Stimulated activated CD4-positive, alpha-beta T cell treated with anti-CD3 and anti-CD28 coated beads, TNF-alpha, amount 100 ng/mL, for 4 hours (primary cell): ENCODE results near the gene FANCE.

Experiments used
- DNase-seq, 3 experiments: peaks; one replicate each; pipeline ENCODE4 v3.0.0-alpha.2; 2020; ENCODE audit warnings: low read depth in 3 of 3

Gene FANCE

DNA sequence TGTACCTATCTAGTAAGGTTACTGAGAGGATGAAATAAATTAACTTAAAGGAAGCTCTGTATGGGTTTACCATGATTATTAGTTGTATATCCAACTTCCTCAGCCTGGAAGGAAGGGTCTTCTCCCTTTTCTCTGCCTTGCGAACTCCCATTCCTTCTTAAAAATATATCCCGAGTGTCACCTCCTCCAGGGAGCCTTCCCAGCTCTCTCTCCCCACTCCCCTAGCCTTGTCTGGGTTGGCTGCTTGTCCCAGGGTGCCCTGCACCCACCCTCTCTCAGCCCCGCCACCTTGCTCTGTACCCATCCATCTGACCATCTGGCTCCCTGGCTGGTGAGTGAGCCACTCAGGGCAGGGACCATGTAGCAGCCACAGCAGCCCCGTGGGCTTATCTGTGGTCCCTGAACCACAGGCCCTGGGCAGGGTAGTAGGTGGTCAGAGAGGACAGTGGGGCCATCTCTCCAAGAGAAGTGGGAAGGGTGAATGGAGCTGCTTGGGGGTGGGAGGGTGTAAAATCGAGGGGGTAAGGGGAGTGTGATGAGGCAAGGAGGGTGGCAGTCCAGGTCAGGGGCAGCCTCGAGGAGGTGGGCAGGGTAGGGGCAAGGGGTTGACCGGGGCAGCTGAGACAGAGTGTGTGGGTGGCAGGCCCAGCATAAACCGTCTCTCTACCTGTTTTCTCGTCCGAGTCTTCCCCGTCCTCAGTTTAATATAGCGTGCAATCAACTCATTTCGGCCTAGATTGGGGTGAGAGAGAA lies 31.9 kb downstream of the FANCE start:
- DNase-seq: no peak

DNA sequence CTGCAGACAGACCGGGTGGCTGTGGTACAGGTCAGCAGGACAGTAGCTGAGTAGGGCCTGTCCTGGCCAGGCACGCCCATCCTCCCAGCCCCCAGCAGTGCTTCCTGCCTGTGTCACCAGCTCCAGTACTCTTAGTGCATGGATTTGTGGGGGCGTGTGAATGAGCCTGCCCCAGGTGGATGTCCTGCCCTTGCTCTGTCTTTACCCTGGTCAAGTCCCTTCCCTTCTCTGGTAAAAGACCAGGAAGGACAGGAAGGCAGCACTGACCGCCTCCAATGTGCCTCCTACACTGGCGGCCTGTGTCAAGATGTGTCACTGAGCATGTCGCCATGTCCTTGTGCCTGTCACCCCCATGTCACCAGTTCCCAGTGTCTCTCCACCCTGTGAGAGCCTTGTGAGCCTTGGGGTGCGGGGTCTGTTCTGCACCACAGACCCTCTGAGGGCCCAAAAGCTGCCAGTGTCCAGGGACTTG lies 32.8 kb downstream of the FANCE start:
- no peak for DNase-seq

GRCh38 chr6:35485402-35485877 lies 33.3 kb downstream of the FANCE start:
- DNase-seq: no peak

DNA sequence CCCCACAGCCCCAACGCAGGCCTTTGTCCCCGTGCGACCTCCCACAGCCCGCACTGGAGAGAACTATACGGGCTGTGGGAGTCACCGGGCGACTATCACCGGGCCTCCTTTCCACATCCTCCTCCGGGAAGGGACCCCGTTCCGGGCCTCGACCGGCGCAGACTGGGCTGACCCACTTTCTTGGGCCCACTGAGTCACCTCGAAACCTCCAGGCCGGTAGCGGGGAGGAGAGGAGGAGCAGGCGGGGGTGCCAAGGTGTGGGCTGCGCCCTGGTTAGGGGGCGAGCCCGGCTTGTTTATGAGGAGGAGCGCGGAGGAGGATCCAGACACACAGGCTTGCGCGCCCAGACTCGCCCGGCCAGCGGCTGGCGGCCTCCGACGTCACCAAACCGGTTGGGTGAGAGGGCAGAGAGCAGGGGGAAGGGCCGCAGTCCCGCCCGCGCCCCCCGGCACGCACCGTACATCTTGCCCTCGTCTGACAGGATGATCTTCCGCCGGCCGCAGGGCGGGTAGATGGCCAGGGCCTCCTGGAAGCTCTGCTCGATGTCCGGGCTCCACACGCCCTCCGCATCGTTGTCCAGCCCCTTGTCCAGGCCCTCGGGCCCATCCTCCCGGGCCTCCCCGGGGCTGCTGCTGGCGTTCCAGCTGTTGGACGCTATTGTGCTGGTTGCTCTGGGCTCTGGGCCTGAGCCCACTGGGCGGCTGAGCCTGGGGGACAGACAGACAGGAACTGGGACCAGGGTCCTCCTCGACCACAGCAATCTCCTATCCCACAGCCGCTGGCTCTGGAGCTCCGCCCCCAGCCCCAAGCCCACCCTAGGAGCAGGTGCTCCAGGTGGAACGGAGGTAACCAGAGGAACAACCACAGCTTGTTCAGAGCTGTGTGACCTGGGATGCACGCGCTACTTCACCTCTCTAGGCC lies 34.1 kb downstream of the FANCE start:
- DNase-seq: no peak

GRCh38 chr6:35487658-35488516 lies 35.7 kb downstream of the FANCE start:
- no peak for DNase-seq

- DNase-seq: no peak
These were observed 36.4 kb downstream of the FANCE start for GRCh38 chr6:35488517-35488862.

- DNase-seq: no peak
These were observed 36.9 kb downstream of the FANCE start for GRCh38 chr6:35489066-35489465.

DNA sequence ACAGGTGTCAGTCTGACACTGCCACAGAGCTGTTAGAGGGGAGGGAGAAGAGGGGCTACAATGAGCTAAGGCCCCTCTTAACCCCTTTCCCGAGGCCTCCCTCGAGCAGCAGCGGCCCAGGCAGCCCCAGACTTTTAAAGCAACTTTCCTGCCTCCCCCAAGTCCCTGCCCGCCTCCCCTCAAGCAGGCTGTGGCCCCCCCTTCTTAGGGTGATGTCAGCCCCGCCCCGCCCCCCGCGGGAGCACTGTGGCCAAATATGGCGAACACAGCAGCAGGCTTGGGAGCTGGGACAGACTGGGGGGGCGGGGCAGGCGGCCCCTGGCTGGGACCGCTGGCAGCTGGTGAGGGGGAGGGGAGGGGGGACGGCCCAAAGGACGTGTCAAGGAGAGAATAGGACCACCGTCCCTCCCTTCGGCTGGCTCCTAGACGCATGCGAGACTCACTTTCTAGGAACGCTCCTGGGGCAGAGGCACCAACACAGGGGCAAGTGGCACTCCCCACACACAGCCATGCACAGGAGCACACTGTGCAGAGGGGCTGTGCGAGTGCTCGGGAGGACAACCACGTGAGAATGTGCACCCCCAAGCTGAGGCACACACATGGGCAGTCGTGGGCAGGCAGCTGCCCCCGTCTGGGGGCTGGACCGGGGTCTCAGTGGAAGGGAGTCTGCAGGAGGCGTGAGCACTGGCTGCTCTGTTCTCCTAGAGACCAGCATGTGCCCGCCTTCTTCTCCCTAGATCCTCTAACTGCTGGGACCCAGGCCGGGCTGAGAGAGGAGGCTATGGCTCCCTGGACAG lies 38.1 kb downstream of the FANCE start:
- DNase-seq: no peak

- DNase-seq: no peak
These were observed 38.9 kb downstream of the FANCE start for GRCh38 chr6:35490821-35491557.

- DNase-seq: no peak
These were observed 39.6 kb downstream of the FANCE start for GRCh38 chr6:35491558-35492257.

DNA sequence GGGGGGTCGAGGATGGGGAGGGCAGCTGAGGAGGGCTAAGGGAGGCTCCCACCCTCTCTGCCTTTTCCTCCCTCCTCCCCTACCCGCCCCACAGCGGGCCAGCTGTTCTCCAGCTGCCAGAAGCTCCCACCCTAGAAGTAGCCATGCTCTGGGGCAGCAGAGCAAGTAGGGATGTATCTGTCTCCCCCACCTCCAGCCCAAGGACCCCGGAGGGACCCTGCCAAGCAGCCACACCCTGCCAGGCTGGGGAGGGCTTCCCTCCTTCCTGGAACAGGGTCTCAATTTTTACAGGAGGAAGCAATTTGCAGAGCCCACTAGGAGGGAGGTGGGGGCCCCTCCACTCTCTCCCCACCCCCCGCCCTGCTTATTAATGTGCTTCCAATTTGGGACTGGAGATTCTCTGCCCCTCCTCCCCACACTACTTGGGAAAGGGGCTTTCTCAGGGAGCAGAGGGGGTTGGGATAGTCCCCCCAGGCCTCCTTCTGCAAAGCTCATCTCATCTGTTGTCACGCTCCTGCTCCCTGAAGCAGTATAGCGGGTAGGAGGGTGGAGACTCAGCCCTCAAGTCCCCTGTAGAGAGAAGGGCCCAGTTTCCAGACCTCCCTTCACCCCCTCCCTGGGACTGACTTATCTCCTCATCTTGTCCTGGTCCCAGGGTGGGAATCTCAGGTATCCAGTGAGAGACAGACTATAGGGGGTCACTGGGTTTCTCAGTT lies 40.3 kb downstream of the FANCE start:
- no peak for DNase-seq

DNA sequence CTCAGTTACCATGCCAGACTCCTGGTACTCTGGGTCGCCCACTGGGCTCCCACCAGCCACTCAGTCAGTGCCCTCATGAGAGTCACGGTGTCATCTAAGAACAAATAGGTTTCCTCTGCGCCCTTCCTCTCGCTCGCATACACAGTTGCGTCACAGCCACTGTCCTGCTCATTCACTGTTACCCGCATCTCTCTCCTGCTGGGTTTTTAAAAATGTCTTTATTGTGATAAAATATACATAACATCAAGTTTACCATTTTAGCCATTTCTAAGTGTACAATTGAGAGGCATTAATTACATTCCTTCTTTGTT lies 40.8 kb downstream of the FANCE start:
- DNase-seq: no peak

DNA sequence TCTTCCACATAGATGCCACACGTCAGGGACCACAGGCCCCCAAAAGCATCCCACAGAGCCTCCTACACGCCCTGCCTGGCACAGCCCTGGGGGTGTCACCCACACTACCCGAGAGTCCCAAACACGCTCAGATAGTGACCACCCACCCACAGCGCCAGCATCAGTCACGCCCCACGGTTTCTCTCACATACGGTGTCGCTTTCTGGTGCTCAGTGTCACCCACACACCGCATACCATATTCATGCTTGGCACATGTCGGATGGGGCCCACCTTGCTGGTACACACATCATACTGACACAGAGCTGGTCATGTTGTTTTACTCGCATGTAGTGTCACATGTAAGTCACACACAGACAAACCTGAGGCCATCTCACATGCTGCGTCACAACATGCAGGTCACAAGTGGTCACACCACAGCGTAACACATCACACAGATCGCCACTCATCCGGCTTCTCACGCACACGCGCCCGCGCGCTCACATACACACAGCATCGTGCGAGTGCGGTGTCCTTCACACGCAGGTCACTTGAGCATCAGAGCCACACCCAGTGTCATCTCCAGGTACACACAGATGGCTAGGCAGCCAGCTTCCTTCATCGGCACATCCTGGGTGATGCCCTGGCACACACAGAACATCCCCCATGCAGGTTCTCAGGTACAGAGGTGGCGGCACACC lies 41.3 kb downstream of the FANCE start:
- no peak for DNase-seq

DNA sequence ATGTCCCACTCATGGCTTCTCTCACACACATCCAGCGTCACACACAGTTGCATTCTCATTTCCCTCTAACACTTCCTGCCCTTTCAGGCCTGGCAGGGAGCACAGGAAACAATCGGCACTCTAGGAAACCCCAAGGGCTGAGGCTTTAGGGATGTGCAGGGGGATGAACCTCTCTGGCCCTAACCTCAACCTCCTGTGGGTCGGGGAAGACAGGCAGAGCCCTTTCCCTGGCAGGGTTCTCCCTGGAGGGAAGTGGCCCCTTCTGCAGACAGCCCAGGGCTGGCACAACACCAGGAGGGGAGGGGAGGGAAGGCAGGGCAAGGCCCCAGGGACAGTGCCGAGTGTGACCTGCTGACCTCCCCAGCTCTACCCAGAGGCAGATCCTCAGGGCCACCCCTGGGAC lies 42.0 kb downstream of the FANCE start:
- no peak for DNase-seq

DNA sequence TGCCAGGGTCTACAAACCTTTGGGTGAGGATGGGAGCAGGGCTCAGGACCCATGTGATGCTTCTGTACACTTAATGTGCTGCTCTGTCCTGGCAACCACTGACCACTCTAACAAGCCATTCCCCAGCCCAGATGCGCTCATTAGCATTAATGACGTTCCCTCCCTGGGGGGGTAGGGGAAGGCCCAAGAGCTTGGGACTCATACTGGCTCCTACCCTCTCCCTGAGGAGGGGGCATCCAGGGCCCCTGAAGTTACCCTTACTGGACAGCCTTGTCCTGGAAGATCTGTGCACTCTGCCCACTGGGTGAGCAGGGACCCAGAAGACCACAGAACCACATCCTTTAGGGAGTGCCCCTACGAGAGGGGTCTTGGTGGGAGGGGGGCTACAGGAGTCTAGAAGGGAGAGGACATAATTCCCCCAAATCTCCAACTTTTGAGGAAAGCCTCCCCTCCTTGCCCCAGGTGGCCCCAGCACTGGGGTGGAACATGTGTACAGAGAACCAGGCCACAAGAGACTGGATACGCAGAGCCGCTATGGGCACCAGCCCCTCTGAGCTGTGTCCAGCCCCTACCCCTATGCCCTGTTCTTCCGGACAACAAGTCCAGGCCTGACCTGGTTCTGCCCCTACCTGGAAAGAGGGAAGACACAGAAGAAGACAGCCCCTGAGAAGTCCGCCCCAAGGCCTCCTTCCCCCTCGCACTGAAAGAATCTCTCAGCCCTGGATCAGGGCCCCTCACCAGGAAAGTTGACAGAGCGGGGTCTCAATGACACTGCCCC lies 43.3 kb downstream of the FANCE start:
- DNase-seq: no peak

DNA sequence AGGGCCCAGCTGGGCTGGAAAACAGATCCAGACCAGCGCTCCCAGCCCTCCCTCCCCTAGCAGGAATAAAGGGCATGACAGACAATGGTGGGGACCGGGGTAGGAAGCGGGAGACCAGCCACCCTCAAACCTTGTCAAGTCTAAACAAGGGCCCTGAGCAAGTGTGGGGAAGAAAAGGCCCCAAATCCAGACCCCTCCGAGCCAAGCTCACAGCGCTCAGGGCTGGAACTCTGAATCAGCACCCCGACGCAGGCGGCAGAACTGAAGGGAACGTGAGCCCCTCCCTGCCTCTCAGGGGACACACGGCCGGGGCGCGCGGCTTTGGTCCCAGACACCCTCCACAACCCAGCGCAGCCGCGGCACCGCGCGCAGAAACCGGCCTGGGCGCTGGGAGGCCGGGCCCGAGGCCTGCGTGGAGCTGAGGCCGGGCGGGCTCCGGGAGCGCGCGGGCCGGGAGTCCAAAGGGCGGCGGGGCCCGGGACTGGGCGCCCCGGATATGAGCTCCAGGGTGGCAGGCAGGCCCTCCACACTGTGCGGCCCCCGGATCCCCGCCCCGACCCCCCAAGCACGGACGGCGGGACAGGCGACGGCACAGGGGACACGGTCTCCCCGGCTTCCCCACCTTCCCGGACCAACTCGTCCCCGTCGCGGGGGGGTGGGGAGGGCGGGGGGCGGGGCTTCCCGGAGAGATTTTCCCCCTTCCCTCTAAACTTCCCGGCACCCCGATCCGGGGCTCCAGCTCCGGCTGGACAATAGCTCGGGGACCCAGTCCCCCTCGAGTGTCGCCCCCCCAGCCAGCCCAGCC lies 44.1 kb downstream of the FANCE start:
- DNase-seq: no peak
